HepG2 (cell line): ENCODE data around the gene NOTUM. TPM values are rescaled to one million over a fixed set of nuclear protein-coding genes. Genes with fewer than 3 reads are reported as not detected.

Source experiments
- EEA1 ChIP-seq: sonication (generic); formaldehyde crosslinking; IDR thresholded peaks from 2 replicates; pipeline ENCODE4 v1.5.1; 2020; ENCODE audit warnings: mild to moderate bottlenecking, missing genetic modification reagents, borderline replicate concordance
- FOSL1 ChIP-seq: sonication (generic); formaldehyde crosslinking; IDR thresholded peaks from 2 replicates; pipeline ENCODE4 v1.9.0; 2021; ENCODE audit warnings: missing genetic modification reagents, borderline replicate concordance
- PRDM15 ChIP-seq: sonication (generic); formaldehyde crosslinking; IDR thresholded peaks from 2 replicates; pipeline ENCODE4 v1.4.0; 2020; ENCODE audit warnings: missing genetic modification reagents
- RBAK ChIP-seq: sonication (generic); formaldehyde crosslinking; IDR thresholded peaks from 2 replicates; pipeline ENCODE4 v1.5.1; 2020; ENCODE audit warnings: mild to moderate bottlenecking, missing genetic modification reagents
- RXRB ChIP-seq: IDR thresholded peaks from 2 replicates; pipeline ENCODE4 v1.6.1; 2016; ENCODE audit warnings: borderline replicate concordance, missing genetic modification reagents, missing compliant biosample characterization
- SNAPC5 ChIP-seq: sonication (generic); formaldehyde crosslinking; IDR thresholded peaks from 2 replicates; pipeline ENCODE4 v1.8.1; 2023; ENCODE audit warnings: mild to moderate bottlenecking, missing genetic modification reagents, borderline replicate concordance
- SRF ChIP-seq: IDR thresholded peaks from 2 replicates; pipeline ENCODE4 v1.6.1; 2011; ENCODE audit warnings: mild to moderate bottlenecking, low read depth, low read length, moderate library complexity
- ZBTB46 ChIP-seq: sonication (generic); formaldehyde crosslinking; IDR thresholded peaks from 2 replicates; pipeline ENCODE4 v1.4.0; 2020; ENCODE audit warnings: mild to moderate bottlenecking, missing genetic modification reagents, borderline replicate concordance
- ZKSCAN1 ChIP-seq: fragments of 150-350 bp; IDR thresholded peaks from 2 replicates; pipeline ENCODE4 v1.6.1; 2014; ENCODE audit warnings: low read length
- ZNF18 ChIP-seq: sonication (generic); formaldehyde crosslinking; IDR thresholded peaks from 2 replicates; pipeline ENCODE4 v1.8.0; 2022; ENCODE audit warnings: mild to moderate bottlenecking, missing genetic modification reagents; ENCODE audit not compliant: insufficient replicate concordance
- ZNF704 ChIP-seq: sonication (generic); formaldehyde crosslinking; IDR thresholded peaks from 2 replicates; pipeline ENCODE4 v1.8.1; 2023; ENCODE audit warnings: mild to moderate bottlenecking, inconsistent platforms, moderate library complexity, missing genetic modification reagents, borderline replicate concordance
- ZNF772 ChIP-seq: sonication (generic); formaldehyde crosslinking; IDR thresholded peaks from 2 replicates; pipeline ENCODE4 v1.5.0; 2020; ENCODE audit warnings: mild to moderate bottlenecking, missing genetic modification reagents
- ZNF784 ChIP-seq: sonication (generic); formaldehyde crosslinking; IDR thresholded peaks from 2 replicates; pipeline ENCODE4 v1.5.1; 2020; ENCODE audit warnings: missing genetic modification reagents, mild to moderate bottlenecking, borderline replicate concordance
- ZNF891 ChIP-seq: sonication (generic); formaldehyde crosslinking; IDR thresholded peaks from 2 replicates; pipeline ENCODE4 v1.5.0; 2020; ENCODE audit warnings: mild to moderate bottlenecking, missing genetic modification reagents
- ZZZ3 ChIP-seq: sonication (generic); formaldehyde crosslinking; IDR thresholded peaks from 2 replicates; pipeline ENCODE4 v1.4.0; 2020; ENCODE audit warnings: missing genetic modification reagents, mild to moderate bottlenecking, borderline replicate concordance
- polyA plus RNA-seq, 8 experiments: library from polyadenylated mRNA; depleted of rRNA in 3 of 8; stranded (reverse) in 7 of 8; unstranded in 1 of 8; fragments of >200 nt; fragmentation: Illumina TruSeq in 4 of 8; extraction: Trizol in 4 of 8; gene quantifications; 2 replicates each; pipeline versions ENCODE4 v1.2.1 to v1.2.3, GENCODE V29; 2011 to 2016; ENCODE audit warnings: low read depth in 4 of 8, missing spikeins in 1 of 8, mixed read lengths in 1 of 8; ENCODE audit not compliant: insufficient read depth in 1 of 8
- total RNA-seq, 5 experiments: library from RNA; depleted of rRNA; stranded (reverse); fragments of >200 nt; fragmentation: Illumina TruSeq; extraction: Trizol; gene quantifications; 2 replicates each; pipeline ENCODE4 v1.2.3, GENCODE V29; 2016; ENCODE audit warnings: low read depth in 1 of 5
- TF ChIP-seq, protein P1 (sequence below): sonication (generic); formaldehyde crosslinking; IDR thresholded peaks from 2 replicates; pipeline ENCODE4 v1.5.0; 2020; ENCODE audit warnings: missing genetic modification reagents, mild to moderate bottlenecking, borderline replicate concordance

The NOTUM gene
- total and polyA plus RNA-seq, 2 of the 13 experiments (the other 11 are each of a cell fraction or from before 2014, with no cell fraction given): 150 to 160 TPM

DNA sequence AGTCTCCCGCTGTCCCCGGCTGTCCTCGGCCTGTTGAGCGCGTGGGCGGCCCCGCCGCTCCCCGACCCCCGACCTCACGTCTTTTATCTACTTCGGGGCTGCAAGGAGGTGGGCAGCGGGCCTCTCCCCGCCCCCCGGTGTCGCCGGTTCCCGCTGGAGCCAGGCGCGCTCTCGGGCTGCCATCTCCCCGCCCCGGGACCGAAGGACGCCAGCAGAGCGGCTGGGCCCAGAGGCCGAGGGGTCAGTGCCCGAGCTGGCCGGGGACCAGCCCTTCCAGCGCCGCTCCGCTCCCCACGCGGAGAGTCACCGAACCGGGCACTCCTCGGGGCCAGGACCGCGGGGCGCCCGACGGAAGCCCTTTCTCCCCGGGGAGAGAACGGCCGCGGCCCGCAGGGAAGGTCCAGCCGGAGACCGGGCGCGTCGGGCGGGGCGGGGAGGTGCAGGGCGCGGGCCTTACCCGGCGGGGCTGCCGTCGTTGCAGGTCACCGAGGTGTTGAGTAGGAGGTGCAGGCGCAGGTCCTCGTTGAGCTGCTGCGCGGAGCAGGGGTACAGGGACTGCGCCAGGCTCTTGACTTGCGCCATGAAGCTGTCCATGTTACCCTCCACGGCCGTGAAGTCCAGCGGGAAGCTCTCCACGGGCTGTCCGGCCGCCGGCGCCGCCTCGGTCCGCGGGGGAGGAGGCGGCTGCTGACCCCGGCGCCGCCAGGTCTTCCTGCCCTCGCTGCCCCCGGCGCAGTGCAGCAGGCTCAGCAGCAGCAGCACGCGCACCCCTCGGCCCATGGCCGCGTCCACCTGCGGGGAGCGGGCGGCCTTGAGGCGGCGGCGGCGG, 643 bp downstream of the NOTUM start (continued):
- no peak for TF ChIP-seq ZBTB46
- TF ChIP-seq ZNF784: no peak; the same call in 1 of the 2 replicates
- peak; percentile 62; the same call in 1 of the 2 replicates for TF ChIP-seq ZNF772 (CRISPR knock-in tag)
- TF ChIP-seq, protein P1, sequence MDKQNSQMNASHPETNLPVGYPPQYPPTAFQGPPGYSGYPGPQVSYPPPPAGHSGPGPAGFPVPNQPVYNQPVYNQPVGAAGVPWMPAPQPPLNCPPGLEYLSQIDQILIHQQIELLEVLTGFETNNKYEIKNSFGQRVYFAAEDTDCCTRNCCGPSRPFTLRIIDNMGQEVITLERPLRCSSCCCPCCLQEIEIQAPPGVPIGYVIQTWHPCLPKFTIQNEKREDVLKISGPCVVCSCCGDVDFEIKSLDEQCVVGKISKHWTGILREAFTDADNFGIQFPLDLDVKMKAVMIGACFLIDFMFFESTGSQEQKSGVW: no peak
- no peak for TF ChIP-seq RXRB (CRISPR knock-in tag)
- 0 out of 2 replicates have a peak, but pooled peaks have one; percentile 44 for TF ChIP-seq ZNF704 (CRISPR knock-in tag)
- peak; percentile 61; the same call in 1 of the 2 replicates for TF ChIP-seq ZNF891 (CRISPR knock-in tag)
- no peak for TF ChIP-seq PRDM15 (CRISPR knock-in tag)
- no peak for TF ChIP-seq RBAK (CRISPR knock-in tag)
- TF ChIP-seq ZKSCAN1: no peak
- no peak for TF ChIP-seq SNAPC5 (CRISPR knock-in tag)
- TF ChIP-seq ZNF18 (CRISPR knock-in tag): peak; percentile 80
- TF ChIP-seq SRF: no peak
- no peak for TF ChIP-seq FOSL1
- TF ChIP-seq ZZZ3 (CRISPR knock-in tag): no peak
- TF ChIP-seq EEA1: no peak
